Myocyte (in vitro differentiated cells): ENCODE data around the gene HYLS1. TPM values are rescaled to one million over a fixed set of nuclear protein-coding genes. Genes with fewer than 3 reads are reported as not detected.
"Not testable (repeated sequence)": the region's sequence is repeated elsewhere in the genome, so short reads cannot be mapped to it uniquely, and the experiment has no call there.

ENCODE experiments used
- DNase-seq: peaks from one replicate; pipeline ENCODE4 v3.0.0-alpha.2; 2012; ENCODE audit warnings: low read depth
- total RNA-seq: library from RNA; depleted of rRNA; stranded (reverse); fragments of >200 nt; gene quantifications from 2 replicates; pipeline ENCODE4 v1.2.3, GENCODE V29; 2014

Gene HYLS1
- total RNA-seq, 1 donor from 2014 or later: 6.3 TPM

DNA sequence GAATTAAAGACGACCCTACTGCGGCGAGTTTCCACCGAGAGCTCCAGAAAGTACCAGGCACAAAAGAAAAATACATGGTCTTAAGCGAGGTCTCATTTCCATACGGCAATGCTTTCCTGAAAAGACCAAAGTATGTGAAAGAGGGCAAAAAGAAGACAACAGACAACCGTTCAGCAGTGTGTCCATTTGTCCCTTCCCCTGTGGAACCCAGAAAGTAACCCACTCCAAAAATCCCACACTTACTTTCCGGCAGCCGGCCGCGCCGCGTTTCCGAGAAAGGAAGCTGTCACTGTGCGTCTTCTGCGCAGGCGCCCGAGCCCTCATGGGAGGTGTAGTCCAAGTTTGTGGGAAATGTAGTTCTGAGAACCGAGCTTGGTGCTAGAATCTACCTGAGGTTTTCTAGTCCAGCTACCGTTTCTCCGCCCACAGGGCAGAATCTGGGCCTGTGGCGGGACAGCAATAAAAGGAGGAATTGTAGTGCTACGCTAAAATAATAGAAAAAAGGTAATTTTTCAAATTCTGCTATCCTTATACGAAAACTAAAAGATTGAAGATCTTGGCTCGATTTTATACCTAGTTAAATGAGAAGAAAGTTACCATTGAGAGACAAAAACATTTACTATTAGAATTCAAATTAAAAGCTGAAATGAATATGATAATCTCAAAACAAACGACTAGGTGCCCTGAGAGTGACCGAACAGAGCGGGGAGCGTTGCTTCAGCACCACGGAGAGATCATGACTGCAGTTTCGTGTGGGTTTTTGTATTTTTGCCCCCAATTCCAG lies 15.7 kb downstream of the HYLS1 start, which contains the start of gene PUS3:
Gene PUS3, minus strand, starts transcription at position 280 of the 784 bp plus-strand sequence. CDS start 6,922 bp downstream, outside the sequence.
- peak; percentile 91 for DNase-seq

DNA sequence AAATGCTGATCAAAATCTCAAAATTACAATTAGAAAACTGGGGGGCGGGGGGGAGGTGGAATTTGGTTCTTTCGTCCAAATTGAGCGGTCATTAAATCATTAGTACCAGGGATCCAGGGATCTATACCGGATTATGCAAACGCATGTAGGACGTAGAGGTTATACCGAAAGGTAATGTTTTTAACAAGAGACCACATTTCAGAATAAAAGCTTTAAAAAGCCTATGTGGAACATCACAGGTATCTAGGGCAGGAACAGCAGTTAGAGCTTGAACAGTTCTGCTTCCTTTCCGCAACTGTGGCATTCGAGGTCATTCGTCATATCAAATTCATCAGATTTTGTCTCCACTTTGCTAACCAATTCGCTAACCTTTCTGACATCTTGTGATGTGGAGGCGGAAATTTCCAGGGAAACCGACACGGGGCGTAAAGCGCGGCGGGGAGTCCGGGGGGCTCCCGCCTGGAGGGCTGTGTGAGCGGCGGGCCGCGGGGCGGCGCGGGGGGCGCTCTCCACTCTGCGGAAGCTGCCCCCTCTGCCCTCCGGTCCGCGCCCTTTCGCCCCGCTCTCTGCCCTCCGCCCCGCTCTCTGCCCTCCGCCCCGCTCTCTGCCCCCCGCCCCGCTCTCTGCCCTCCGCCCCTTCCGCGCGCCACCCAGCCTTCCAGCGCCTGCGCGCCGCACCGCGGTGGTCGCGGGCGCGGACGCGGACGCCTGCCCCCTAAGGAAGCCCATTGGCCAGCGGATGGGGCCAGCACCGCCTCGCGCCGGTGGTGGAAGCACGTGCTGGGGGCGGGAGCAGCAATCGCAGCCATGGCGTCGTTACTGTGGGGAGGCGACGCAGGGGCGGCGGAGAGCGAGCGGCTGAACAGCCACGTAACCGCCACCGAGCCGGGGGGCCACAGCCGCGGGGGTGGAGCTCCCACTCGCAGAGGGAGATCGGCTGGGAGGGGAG lies 16.5 kb downstream of the HYLS1 start, which contains the start of gene DDX25:
Gene DDX25, plus strand, starts transcription at position 798 of the 949 bp plus-strand sequence. Its CDS starts 10 bp downstream, at position 808.
- DNase-seq: no peak

DNA sequence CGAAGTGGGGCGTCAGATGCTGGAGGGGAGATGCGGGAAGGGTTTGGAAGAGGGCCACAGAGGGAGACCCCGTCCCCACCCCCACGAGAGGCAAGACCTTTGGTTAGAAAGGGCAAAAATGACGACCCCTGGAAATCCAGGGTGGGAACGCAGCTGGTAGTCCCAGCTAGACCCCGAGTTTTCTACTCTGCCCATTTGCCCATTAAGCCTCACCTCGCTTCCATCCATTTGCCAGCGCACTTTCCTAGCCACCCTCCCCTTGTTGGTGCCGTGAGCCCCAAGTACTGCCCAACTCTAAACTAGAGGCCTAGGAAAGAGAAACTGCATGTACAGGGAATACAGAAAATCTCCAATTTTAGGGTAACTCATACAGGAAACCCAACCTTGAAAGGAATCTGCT lies 17.2 kb downstream of the HYLS1 start:
- DNase-seq: no peak

DNA sequence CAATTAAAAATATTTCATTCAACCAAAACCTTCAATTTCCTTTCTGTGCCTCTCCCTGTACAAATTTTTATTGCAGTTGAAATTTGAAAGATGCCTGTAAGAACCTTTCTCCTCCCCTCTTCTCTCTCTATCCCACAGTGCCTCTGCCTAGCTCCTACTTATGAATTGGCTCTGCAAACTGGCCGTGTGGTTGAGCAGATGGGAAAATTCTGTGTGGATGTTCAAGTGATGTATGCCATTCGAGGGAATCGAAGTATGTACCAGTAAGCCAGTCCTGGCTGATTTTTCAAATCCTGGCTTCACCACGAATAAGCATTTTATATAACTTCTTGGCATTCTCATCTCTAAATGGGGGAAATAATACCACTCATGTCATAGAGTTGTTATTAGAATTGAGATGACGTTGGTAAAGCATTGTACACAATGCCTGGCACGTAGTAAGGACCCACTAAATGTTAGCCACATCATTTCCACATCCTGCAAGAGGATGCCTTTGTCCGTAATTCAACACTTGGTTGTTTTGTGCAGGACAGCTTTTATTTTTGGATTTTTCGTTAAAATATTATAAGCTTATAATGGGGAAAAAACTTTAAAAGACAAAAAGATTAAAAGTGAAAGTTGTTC lies 22.9 kb downstream of the HYLS1 start:
- no peak for DNase-seq

DNA sequence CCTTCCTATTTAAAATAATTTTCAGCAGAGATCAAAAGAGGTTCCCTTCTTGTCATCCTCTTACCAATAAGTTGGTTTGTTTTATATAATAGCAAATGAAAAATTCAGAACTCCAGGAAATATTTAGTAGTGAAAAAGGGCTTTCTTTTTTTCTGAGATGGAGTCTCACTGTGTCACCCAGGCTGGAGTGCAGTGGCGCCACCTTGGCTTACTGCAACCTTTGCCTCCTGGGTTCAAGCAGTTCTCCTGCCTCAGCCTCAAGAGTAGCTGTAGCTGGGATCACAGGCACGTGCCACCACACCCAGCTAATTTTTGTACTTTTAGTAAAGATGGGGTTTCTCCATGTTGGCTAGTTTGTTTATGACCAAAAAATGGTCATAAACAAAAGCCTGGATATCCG lies 27.1 kb downstream of the HYLS1 start:
- DNase-seq: not testable (repeated sequence)

DNA sequence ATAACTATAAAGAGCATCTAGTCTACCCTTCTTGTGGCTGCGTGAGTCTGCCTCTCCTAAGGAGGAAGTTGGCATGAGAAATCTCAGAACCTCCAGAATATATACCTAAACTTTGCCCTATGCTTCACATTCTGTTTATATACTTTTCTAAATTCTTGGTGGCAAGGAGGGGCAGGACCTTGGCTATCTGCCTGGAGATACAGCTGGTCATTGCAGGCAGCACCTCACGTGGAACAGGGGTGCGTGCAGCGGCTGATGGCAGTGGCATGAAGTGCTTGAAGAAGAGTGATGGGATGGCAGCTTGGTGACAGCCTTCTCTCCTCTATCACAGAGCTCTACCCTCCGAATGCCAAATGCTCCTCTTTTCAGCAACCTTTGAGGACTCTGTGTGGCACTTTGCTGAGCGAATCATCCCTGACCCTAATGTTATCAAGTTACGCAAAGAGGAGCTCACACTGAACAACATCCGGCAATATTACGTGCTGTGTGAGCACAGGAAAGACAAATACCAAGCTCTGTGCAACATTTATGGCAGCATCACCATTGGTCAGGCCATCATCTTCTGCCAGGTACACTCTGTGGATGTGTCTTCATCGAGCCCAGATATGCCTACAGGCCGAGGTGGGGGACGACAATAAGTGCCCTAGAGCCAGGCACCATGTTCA lies 29.3 kb downstream of the HYLS1 start:
- DNase-seq: peak; percentile 11

DNA sequence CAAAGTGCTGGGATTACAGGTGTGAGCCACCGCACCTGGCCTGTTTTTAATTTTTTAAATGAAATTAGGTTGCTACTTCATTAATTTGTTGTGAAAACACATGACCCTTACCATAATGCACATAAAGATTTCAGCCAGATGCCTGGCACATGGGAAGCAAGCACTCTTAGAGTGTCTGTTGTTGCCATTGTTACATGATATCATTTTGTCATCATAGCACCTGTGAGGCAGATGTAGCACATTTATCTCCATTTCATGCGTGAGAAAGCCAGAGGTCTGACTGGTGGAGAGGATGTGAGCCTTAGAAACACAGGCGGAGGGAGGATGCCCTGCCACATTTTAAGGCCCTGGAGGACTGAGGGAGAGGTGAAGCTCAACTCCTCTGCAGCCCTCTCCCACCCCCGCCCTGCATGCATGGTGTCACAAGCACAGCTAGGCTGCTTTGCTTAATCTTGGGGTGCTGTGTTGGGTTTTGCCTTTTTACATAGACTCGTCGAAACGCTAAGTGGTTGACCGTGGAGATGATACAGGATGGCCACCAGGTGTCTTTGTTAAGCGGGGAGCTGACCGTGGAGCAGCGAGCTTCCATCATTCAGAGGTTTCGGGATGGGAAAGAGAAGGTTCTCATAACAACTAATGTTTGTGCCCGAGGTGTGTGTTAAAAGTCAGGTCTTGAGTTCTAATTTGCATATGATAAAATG lies 30.8 kb downstream of the HYLS1 start:
- no peak for DNase-seq

DNA sequence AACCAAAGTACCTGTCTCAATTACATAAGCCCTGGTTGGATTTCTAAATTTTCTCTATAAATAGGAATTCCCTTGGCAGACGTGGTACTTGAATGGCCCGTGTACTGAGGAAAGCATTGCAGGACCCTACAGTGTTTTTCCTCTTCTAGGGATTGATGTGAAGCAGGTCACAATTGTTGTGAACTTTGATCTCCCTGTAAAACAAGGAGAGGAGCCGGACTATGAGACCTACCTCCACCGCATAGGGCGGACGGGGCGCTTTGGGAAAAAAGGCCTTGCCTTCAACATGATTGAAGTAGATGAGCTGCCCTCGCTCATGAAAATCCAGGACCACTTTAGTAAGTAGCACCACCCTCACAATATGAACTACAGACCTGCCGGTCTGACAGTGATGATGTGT lies 33.6 kb downstream of the HYLS1 start:
- DNase-seq: no peak

DNA sequence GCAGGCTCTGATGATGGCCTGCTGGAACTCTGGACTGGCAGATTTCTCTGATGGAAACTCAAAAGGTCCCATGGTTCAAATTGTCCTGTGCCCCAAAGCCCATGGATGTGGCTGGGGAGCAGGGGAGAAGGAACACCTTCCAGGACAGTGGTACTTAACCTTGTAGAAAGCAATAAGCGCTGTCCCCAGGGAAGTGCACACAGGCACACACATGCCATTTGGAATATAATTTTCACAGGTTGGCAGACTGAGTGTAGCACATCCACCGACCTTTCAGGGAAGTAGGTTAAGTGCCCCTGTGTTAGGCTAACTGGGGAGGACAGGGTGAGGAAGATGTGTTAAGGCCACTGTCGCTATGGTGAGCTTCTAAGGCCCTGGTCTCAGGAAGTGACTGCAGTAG lies 34.7 kb downstream of the HYLS1 start:
- DNase-seq: no peak

DNA sequence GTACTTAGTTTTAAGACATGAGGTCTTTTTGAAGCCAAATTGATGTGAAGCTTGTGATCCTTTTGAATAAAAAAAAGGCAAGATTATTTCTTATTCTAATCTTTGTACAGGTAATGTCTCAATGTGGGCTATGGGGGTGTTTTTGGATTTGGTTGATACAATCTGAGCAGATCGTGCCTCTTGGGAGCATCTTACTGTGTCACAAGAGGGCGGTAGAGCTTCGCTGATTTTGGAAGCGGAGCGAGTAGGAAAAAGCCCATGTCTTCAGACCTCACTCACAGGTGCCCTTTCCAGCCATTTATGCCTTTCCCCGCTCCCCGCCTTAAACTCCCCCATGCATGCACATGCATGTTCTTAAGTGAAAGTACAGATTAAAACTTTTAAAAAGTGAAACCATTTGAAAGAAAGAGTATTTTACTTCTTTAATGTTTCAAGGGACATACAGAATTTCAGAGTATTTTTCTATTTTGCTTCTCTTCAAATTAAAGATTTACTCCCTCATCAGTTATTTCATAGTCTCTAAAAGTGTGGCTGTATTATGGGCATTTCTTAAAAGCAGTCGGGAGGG lies 35.6 kb downstream of the HYLS1 start:
- DNase-seq: peak; percentile 83

DNA sequence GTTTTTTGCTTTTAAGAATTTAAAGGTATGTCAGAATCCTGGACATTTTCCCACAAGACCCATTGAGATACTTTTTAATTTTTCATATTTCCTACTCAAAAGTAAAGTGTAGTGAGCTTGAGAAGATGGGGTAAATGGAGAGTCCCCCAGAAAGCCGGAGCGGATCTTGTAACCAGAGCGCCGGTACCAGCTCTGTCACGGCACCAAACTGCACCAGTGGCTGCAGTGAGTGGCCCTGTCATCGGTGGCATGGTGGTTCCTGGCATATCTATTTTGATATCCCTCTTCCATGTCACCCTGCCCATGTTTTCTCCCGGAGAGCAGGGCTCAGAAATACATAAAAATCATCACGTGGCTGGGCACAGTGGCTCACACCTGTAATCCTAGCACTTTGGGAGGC lies 36.2 kb downstream of the HYLS1 start:
- no peak for DNase-seq

DNA sequence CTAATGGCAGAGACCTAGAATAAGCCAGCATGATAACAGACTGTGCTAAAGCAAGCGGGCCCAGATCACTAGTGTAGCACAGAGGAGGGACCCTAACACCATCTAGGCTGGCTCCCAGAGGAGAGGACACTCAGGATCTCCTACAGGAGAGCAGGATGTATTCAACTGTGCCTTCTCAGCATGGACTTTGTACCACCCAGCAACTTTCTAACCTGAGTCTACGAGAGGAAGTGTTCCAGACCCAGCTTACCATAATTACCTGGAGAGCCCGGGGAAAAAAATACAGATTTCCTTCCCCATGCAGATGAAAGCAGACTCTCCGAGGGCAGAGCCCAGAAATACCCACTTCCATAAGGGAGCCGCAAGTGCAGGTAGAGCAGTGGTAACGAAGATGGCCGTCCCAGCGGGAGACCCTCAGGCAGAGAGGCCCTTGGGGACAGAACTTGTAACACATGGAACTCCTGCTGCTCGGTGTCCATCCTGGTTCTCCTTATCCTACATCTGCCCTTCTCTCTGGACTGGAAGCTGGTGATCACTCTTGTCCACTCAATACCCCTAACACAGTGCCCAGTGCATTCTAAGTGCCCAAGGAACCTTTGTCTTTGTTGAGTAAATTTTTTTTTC lies 37.0 kb downstream of the HYLS1 start:
- no peak for DNase-seq

DNA sequence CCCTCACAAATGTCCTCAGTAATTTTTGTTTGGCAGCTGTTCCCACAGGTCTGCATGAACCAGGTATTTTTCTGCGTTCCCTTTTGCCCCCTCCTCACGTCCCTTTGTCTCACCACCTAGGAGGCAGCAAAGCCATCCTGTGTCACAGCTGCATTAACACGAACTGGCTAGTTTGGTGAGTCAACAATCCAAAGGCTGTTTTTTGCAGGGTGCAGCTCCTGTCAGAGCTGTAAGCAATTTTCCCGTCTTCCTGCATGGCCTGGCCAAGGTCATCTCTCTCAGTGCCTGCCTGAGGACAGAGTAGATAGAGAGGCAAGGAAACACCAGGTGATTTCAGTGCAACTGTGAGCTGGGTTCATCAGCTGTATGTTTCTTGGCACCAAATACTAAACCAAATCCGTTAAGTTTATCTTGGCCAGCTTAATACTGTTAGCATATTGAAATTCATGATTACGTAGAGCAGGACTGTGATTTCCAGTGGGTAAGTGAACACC lies 37.8 kb downstream of the HYLS1 start:
- no peak for DNase-seq

DNA sequence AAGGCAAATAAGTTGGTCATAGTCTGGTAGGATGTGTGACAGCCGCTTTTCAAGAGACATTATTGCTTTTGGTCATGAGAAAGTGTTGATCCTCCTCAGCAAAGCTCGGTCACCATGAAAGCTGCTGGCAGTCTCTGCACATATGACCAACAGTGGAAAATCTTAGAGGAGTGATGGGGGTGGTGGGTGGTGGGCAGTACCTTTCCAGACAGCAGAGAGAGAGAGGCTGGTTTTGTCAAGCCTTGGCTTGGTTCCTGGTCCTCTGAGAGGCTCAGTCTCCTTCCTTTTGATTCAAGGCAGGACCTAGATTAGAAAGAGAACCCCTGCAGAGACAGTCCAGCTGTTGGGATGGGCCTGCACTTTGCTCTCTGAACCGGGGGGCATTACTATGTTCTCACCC lies 38.3 kb downstream of the HYLS1 start:
- no peak for DNase-seq

DNA sequence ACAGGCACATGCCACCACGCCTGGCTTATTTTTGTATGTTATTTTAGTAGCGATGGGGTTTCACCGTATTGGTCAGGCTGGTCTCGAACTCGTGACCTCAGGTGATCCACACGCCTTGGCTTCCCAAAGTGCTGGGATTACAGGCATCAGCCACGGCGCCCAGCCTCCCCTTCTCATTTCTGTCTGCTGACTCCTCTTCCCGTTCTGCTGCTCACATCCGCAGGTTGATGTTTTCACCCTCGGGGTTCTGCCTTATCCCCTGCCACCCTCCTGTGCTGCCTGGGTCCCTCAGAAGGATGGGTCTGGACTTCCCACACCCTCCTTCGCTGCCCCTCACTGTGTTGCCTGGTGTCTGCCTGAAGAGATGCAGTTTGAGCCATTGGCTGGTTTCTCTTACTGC lies 39.2 kb downstream of the HYLS1 start:
- DNase-seq: no peak

DNA sequence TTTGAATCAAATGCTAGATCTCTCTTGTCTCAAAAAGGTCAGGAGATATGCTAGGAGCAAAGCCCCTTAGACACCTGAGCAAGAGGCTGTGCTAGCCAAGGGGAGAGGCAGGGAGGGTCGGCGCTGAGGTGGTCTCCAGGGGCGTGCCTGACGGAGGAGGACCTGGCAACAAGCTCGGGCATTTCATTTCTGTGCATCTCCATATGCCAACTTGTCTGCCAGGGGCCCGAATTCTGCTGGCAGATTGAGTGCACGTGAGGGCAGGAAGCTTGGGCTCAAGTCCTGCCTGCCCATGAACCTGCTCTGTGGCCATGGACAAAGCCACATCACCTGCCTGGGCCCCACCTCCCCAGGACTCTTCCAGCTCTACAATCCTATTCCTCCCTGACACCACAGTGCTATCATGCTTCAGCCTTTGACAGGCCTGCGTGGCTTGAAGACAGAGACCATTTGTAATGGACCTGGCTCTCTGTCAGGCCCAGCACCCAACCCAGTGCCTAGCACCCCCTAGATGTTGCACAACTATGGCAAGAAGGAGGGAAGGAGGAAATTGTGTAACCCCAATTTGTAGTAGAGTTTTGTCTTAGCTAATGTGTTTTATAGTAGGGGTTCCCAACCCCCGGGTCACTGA lies 42.1 kb downstream of the HYLS1 start:
- DNase-seq: no peak

DNA sequence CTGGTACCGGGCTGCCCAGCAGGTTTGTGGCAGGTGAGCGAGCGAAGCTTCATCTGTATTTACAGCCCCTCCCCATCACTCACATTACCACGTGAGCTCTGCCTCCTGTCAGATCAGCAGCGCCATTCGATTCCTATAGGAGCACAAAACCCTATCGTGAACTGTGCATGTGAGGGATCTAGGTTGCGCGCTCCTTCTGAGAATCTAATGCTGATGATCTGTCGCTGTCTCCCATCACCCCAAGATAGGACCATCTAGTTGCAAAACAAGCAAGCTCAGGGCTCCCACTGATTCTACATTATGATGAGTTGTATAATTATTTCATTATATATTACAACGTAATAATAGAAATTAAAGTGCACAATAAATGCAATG lies 42.6 kb downstream of the HYLS1 start:
- no peak for DNase-seq

DNA sequence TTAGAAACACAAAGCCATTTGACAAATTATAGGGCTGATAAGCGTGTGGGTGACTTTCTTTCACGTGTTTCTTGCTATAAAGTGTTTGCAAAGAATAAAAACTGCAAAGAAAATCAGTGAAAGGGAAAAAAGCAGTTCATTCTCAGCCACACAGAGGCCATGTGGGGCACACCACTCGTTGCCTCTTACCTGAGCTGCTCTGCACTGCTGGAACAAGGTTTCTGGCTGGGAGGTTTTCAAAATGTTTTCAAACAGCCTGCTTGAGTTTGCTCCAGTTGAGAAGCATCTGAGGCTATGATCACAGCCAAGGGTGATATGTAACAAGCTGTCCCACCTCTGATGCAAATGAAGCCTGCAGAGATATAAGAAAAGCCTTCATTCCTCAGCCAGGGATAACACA lies 43.6 kb downstream of the HYLS1 start:
- DNase-seq: no peak

DNA sequence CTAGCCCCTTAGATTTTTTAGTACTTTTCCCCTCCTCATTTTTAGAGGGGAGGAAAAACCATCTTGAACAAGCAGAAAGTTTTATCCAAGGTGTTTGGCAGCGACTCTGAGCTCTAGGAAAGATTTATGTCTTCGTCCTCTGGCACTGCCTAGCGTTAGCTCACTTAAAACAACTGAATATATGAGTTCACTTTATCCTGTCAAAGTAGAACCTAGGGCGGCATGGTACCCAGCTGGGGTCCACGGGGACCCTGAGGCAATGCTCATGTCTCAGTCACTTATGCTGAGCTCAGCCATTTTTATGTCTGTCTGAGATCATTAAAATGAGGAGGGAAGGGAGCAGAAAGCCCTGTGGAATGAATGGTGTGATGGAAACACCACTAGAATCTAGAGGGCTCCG lies 44.2 kb downstream of the HYLS1 start:
- DNase-seq: no peak
